ENCODE measurements around the gene USP48. TPM values are rescaled to one million over a fixed set of nuclear protein-coding genes. Genes with fewer than 3 reads are reported as not detected.
"Not testable (repeated sequence)": the region's sequence is repeated elsewhere in the genome, so short reads cannot be mapped to it uniquely, and the experiment has no call there.

The USP48 gene
- total RNA-seq, 1 donor from 2014 or later: 61.8 TPM

DNA sequence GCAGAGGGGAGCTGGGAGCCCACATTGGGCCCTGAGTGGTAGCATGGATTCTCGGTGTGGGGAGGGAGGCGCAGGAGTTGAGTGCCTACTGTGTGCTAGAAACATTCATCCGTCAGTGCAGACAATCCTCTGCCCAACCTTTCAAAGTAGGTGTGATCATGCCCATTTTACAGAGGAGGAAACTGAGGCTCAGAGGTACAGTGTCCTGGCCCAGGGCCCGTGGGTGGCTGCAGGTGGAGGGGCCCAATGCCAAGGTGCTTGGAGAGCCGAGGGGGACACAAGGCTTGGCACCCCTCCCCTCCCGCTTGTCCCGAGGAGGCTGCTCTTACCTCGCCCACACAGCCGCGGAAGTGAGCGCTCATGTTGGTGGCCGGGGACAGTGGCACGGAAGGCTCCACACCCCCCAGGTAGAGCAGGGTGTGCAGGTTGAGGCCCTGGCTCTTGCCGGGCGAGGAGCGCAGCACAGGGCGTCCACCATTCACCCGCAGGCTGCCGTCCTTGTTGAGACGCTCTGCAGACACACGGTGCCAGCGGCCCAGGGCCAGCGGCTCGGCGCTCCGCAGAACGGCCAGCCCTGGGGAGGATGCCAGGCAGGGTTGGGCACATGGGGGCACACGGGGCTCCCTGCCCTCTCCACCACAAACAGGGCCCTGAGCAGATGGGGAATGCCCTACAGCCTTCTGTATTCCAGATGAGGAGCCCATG, 45.7 kb upstream of the USP48 start:
- H3K9me3 Mint-ChIP-seq: no peaks in the 10 kb centered on the region
- no peak overlapping the region for H3K4me3 Mint-ChIP-seq
- TF ChIP-seq, protein P1, sequence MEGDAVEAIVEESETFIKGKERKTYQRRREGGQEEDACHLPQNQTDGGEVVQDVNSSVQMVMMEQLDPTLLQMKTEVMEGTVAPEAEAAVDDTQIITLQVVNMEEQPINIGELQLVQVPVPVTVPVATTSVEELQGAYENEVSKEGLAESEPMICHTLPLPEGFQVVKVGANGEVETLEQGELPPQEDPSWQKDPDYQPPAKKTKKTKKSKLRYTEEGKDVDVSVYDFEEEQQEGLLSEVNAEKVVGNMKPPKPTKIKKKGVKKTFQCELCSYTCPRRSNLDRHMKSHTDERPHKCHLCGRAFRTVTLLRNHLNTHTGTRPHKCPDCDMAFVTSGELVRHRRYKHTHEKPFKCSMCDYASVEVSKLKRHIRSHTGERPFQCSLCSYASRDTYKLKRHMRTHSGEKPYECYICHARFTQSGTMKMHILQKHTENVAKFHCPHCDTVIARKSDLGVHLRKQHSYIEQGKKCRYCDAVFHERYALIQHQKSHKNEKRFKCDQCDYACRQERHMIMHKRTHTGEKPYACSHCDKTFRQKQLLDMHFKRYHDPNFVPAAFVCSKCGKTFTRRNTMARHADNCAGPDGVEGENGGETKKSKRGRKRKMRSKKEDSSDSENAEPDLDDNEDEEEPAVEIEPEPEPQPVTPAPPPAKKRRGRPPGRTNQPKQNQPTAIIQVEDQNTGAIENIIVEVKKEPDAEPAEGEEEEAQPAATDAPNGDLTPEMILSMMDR (conservative IDR thresholded peaks at IDR 0.05): no peak
- H3K4me1 Mint-ChIP-seq: no peaks in the 10 kb centered on the region
- peaks cover 16% of the 10 kb centered on the region for H3K36me3 Mint-ChIP-seq (ENCODE audit: low read depth)
- DNase-seq (ENCODE audit: low read depth, low spot score): no peak
- H3K27me3 Mint-ChIP-seq (ENCODE audit: low read depth): no peaks in the 10 kb centered on the region
- no peak overlapping the region for H3K27ac Mint-ChIP-seq (ENCODE audit: unreplicated experiment)

DNA sequence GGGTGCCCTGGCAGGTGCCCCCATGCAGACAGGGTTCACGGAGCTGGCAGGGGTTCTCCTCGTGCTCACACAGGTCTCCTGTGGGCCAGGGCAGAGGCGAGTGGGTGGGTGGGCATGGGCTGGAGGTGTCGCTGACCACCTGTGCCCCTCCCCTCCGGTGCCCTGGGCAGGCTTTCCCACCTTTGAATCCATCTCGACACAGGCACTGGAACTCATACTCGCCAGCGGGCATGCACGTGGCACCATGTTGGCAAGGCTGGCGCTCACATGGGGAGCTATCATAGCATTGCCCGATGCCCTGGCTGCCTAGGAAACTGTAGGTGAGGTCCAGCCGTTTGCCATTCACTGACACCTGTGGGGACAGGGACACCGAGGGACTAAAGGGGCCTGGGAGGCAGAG, 45.1 kb upstream of the USP48 start:
- Mint-ChIP-seq H3K27ac (ENCODE audit: unreplicated experiment) (peak overlapping the region; percentile 12), H3K9me3 (no peaks in the 10 kb centered on the region), H3K4me3 (no peak overlapping the region), H3K27me3 (ENCODE audit: low read depth) (no peaks in the 10 kb centered on the region), H3K4me1 (no peaks in the 10 kb centered on the region), H3K36me3 (ENCODE audit: low read depth) (peaks cover 12% of the 10 kb centered on the region)
- TF ChIP-seq, protein P1 (conservative IDR thresholded peaks at IDR 0.05): no peak
- no peak for DNase-seq (ENCODE audit: low read depth, low spot score)

DNA sequence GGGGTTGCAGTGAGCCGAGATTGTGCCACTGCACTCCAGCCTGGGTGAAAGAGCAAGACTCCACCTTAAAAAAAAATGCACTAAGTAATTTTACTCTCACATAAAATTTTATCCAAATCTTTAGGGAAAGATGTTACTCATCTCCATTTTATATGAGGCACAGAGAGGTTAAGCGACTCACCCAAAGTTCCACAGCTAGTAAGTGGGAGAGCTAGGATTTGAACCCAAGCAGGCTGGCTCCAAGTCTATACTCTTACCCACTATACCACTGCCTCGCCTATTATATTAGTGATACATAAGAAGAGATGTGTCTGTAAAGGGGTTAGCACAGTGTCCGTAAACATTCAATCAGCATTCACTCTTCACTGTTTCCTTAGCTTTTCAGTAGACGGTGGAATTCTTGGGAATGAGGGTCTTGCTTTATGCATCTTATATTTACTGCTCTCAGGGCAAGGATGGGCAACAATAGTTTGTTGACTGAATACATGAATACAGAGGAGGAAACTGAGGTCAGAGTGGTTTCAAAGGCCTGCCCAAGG, 44.3 kb upstream of the USP48 start:
- Mint-ChIP-seq H3K9me3 (no peaks in the 10 kb centered on the region), H3K36me3 (ENCODE audit: low read depth) (peaks cover 8% of the 10 kb centered on the region), H3K4me3 (no peak overlapping the region), H3K27ac (ENCODE audit: unreplicated experiment) (no peak overlapping the region), H3K4me1 (no peaks in the 10 kb centered on the region), H3K27me3 (ENCODE audit: low read depth) (no peaks in the 10 kb centered on the region)
- TF ChIP-seq, protein P1 (conservative IDR thresholded peaks at IDR 0.05): no peak
- no peak for DNase-seq (ENCODE audit: low read depth, low spot score)

DNA sequence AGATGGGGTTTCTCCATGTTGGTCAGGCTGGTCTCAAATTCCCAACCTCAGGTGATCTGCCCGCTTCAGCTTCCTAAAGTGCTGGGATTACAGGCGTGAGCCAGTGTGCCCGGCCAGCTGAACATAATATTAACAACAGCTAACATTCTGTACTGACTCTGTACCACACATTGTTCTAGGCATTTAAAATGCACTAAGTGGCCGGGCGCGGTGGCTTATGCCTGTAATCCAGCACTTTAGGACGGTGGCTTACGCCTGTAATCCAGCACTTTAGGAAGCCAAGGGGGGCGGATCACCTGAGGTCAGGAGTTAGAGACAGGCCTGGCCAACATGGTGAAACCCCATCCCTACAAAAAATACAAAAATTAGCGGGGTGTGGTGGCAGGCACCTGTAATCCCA, 43.7 kb upstream of the USP48 start:
- not testable (repeated sequence) for H3K4me1 Mint-ChIP-seq; H3K9me3 Mint-ChIP-seq; H3K27me3 Mint-ChIP-seq (ENCODE audit: low read depth); H3K36me3 Mint-ChIP-seq (ENCODE audit: low read depth); H3K4me3 Mint-ChIP-seq; DNase-seq (ENCODE audit: low read depth, low spot score); H3K27ac Mint-ChIP-seq (ENCODE audit: unreplicated experiment)

DNA sequence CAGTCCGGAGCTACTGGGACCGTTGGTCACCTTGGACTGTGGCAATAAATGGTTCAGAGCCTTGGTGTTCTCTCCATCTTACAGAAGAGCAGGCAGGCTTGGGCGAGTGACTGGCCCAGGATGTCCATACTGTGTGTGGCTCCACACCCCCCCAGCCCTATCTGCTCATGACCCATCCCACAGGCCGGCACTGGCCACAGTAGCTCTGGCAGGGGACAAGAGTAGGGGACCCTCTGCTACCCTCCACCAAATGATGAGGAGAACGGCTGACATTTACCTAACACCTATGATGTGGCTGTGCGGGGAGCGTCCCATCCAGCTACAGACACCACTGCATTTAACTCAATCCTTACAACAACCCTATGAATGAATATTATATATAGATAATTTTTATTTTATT, 42.4 kb upstream of the USP48 start:
- TF ChIP-seq, protein P1 (conservative IDR thresholded peaks at IDR 0.05): no peak
- H3K27me3 Mint-ChIP-seq (ENCODE audit: low read depth): no peaks in the 10 kb centered on the region
- no peak overlapping the region for H3K4me3 Mint-ChIP-seq
- no peaks in the 10 kb centered on the region for H3K4me1 Mint-ChIP-seq
- H3K27ac Mint-ChIP-seq (ENCODE audit: unreplicated experiment): no peak overlapping the region
- no peaks in the 10 kb centered on the region for H3K9me3 Mint-ChIP-seq
- DNase-seq (ENCODE audit: low read depth, low spot score): no peak
- peaks cover 4% of the 10 kb centered on the region for H3K36me3 Mint-ChIP-seq (ENCODE audit: low read depth)

DNA sequence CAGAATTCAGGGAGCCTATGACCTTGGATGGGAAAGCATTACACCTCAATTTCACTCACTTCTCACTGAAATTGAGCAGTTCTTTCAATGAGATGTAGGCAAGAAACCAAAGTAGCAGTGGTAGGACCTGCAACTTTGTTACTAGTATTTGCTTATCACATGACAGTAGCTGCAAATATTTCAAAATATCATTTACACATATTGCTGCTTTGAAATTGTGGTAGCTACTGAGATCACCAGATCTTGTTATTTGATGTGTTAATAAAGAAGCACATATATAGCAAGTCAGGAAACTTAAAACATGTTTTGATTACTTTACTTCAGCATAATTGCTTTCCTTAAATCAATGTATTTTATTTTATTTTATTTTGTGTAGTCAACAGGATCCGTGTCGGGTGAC, 42.0 kb upstream of the USP48 start:
- no peak overlapping the region for H3K4me3 Mint-ChIP-seq
- no peaks in the 10 kb centered on the region for H3K9me3 Mint-ChIP-seq
- peaks cover 4% of the 10 kb centered on the region for H3K36me3 Mint-ChIP-seq (ENCODE audit: low read depth)
- no peak overlapping the region for H3K27ac Mint-ChIP-seq (ENCODE audit: unreplicated experiment)
- H3K27me3 Mint-ChIP-seq (ENCODE audit: low read depth): no peaks in the 10 kb centered on the region
- DNase-seq (ENCODE audit: low read depth, low spot score): no peak
- H3K4me1 Mint-ChIP-seq: no peaks in the 10 kb centered on the region
- TF ChIP-seq, protein P1 (conservative IDR thresholded peaks at IDR 0.05): no peak

Data from neural crest cell (in vitro differentiated cells).